ENCODE results near the gene CCDC81.

- TF ChIP-seq POLR2A (IDR thresholded peaks at IDR 0.05; ENCODE audit: low read depth) (no peak), CTCF (IDR thresholded peaks at IDR 0.05) (peak in 1 of 3 experiments; percentile 2)
Observed at GRCh38 chr11:86360775-86361395, 13.8 kb upstream of the CCDC81 start.

Data from esophagus muscularis mucosa (tissue), 3 donors.